WTC11 (cell line): ENCODE data around the gene DLL1. TPM values are rescaled to one million over a fixed set of nuclear protein-coding genes. Genes with fewer than 3 reads are reported as not detected.

Experiments
- ATAC-seq: fragments of 200-7000 bp; cut with Tn5 transposase; 2 replicates; pipeline ENCODE4 v1.10.0; 2021; ENCODE audit warnings: mild to moderate bottlenecking, moderate library complexity
- CTCF ChIA-PET: fragments of 300-600 bp; sonication (Branson Sonifier 250); formaldehyde crosslinking; loops from one replicate; lab custom pipeline; 2021; ENCODE audit warnings: antibody characterized with exemption; lab: Charles Lee
- POLR2A ChIA-PET: fragments of 350-600 bp; sonication (Branson Sonifier 250); formaldehyde crosslinking; loops from one replicate; lab custom pipeline; 2021; ENCODE audit warnings: antibody characterized with exemption; lab: Charles Lee
- DNase-seq: peaks from one replicate; pipeline ENCODE4 v3.0.0; 2021; ENCODE audit warnings: low spot score
- H3K27ac Mint-ChIP-seq: 2 replicates; pipeline ENCODE4 v1.8.0; 2021; ENCODE audit warnings: mixed read lengths
- H3K27me3 Mint-ChIP-seq: 2 replicates; pipeline ENCODE4 v1.8.0; 2021; ENCODE audit warnings: low read depth, mild to moderate bottlenecking, moderate library complexity, mixed read lengths
- H3K36me3 Mint-ChIP-seq: 2 replicates; pipeline ENCODE4 v1.8.0; 2021; ENCODE audit warnings: mixed read lengths
- H3K4me1 Mint-ChIP-seq: 2 replicates; pipeline ENCODE4 v1.8.0; 2022; ENCODE audit warnings: mixed read lengths
- H3K4me3 Mint-ChIP-seq: 2 replicates; pipeline ENCODE4 v1.8.0; 2021; ENCODE audit warnings: mild to moderate bottlenecking, moderate library complexity, mixed read lengths
- H3K9me3 Mint-ChIP-seq: 2 replicates; pipeline ENCODE4 v1.8.0; 2021; ENCODE audit warnings: mixed read lengths
- CREM ChIP-seq: sonication (generic); formaldehyde crosslinking; IDR thresholded peaks from 2 replicates; pipeline ENCODE4 v1.8.1; 2022; ENCODE audit warnings: mild to moderate bottlenecking, missing genetic modification reagents, moderate library complexity
- ELF4 ChIP-seq: sonication (generic); formaldehyde crosslinking; IDR thresholded peaks from 2 replicates; pipeline ENCODE4 v1.8.1; 2022; ENCODE audit warnings: low read depth, mild to moderate bottlenecking, moderate library complexity, missing genetic modification reagents
- GRHL2 ChIP-seq: fragments of 250-450 bp; sonication (Bioruptor Pico); IDR thresholded peaks from 2 replicates; pipeline ENCODE4 v1.8.0; 2022; ENCODE audit warnings: mild to moderate bottlenecking, moderate library complexity; ENCODE audit not compliant: insufficient replicate concordance, severe bottlenecking
- IRF2 ChIP-seq: sonication (generic); formaldehyde crosslinking; IDR thresholded peaks from 2 replicates; pipeline ENCODE4 v1.8.0; 2022; ENCODE audit warnings: low read depth, missing genetic modification reagents, borderline replicate concordance
- KAT7 ChIP-seq: sonication (generic); formaldehyde crosslinking; IDR thresholded peaks from 2 replicates; pipeline ENCODE4 v1.8.1; 2023; ENCODE audit warnings: missing genetic modification reagents, mild to moderate bottlenecking, borderline replicate concordance
- NFATC4 ChIP-seq: fragments of 250-450 bp; sonication (Bioruptor Pico); IDR thresholded peaks from 2 replicates; pipeline ENCODE4 v1.9.0; 2021; ENCODE audit warnings: mild to moderate bottlenecking
- NR3C1 ChIP-seq: sonication (generic); formaldehyde crosslinking; conservative IDR thresholded peaks from 2 replicates; pipeline ENCODE4 v1.8.1; 2023; ENCODE audit warnings: low read depth, mild to moderate bottlenecking, missing genetic modification reagents
- OVOL2 ChIP-seq: fragments of 250-450 bp; sonication (Bioruptor Pico); IDR thresholded peaks from 2 replicates; pipeline ENCODE4 v1.9.0; 2021; ENCODE audit warnings: mild to moderate bottlenecking, borderline replicate concordance
- RELA ChIP-seq: sonication (generic); formaldehyde crosslinking; IDR thresholded peaks from 2 replicates; pipeline ENCODE4 v1.8.1; 2022; ENCODE audit warnings: missing genetic modification reagents, mild to moderate bottlenecking, borderline replicate concordance
- RORB ChIP-seq: fragments of 250-450 bp; sonication (Bioruptor Pico); IDR thresholded peaks from 2 replicates; pipeline ENCODE4 v1.9.0; 2021; ENCODE audit warnings: mild to moderate bottlenecking
- TEAD1 ChIP-seq: sonication (generic); formaldehyde crosslinking; IDR thresholded peaks from 2 replicates; pipeline ENCODE4 v1.8.0; 2022; ENCODE audit warnings: mild to moderate bottlenecking, missing genetic modification reagents
- TP53 ChIP-seq: sonication (generic); formaldehyde crosslinking; IDR thresholded peaks from 2 replicates; pipeline ENCODE4 v1.8.1; 2023; ENCODE audit warnings: mild to moderate bottlenecking, missing genetic modification reagents
- ZNF121 ChIP-seq: sonication (generic); formaldehyde crosslinking; IDR thresholded peaks from 2 replicates; pipeline ENCODE4 v1.8.0; 2023; ENCODE audit warnings: missing genetic modification reagents
- ZNF138 ChIP-seq: sonication (generic); formaldehyde crosslinking; conservative IDR thresholded peaks from 2 replicates; pipeline ENCODE4 v1.8.1; 2022; ENCODE audit warnings: mild to moderate bottlenecking, moderate library complexity, missing genetic modification reagents
- ZNF423 ChIP-seq: fragments of 250-450 bp; sonication (Bioruptor Pico); IDR thresholded peaks from 2 replicates; pipeline ENCODE4 v2.1.2; 2022; ENCODE audit warnings: mild to moderate bottlenecking, moderate library complexity
- total RNA-seq: library from RNA; stranded (reverse); gene quantifications from 3 replicates; pipeline ENCODE4 v1.2.3, GENCODE V29; 2021
- TF ChIP-seq, protein P1 (sequence below): sonication (generic); formaldehyde crosslinking; IDR thresholded peaks from 2 replicates; pipeline ENCODE4 v1.8.1; 2023; ENCODE audit warnings: mild to moderate bottlenecking, missing genetic modification reagents, moderate library complexity
- TF ChIP-seq, protein P2 (sequence below): sonication (generic); formaldehyde crosslinking; IDR thresholded peaks from 2 replicates; pipeline ENCODE4 v1.8.1; 2023; ENCODE audit warnings: mild to moderate bottlenecking, missing genetic modification reagents
- TF ChIP-seq, protein P3 (sequence below): sonication (generic); formaldehyde crosslinking; conservative IDR thresholded peaks from 2 replicates; pipeline ENCODE4 v1.8.1; 2023; ENCODE audit warnings: mild to moderate bottlenecking, low read depth, missing genetic modification reagents, moderate library complexity
- TF ChIP-seq, protein P4 (sequence below): sonication (generic); formaldehyde crosslinking; IDR thresholded peaks from 2 replicates; pipeline ENCODE4 v1.8.0; 2022; ENCODE audit warnings: mild to moderate bottlenecking, missing genetic modification reagents
- TF ChIP-seq, protein P5 (sequence below): sonication (generic); formaldehyde crosslinking; conservative IDR thresholded peaks from 2 replicates; pipeline ENCODE4 v1.8.1; 2022; ENCODE audit warnings: mild to moderate bottlenecking, missing genetic modification reagents
- TF ChIP-seq, protein P6 (sequence below): sonication (generic); formaldehyde crosslinking; IDR thresholded peaks from 2 replicates; pipeline ENCODE4 v1.8.0; 2022; ENCODE audit warnings: mild to moderate bottlenecking, missing genetic modification reagents
- TF ChIP-seq, protein P7 (sequence below): fragments of 250-450 bp; sonication (Bioruptor Pico); IDR thresholded peaks from 2 replicates; pipeline ENCODE4 v1.9.0; 2021; ENCODE audit warnings: moderate library complexity, mild to moderate bottlenecking, inconsistent platforms, borderline replicate concordance
- TF ChIP-seq, protein P8 (sequence below): sonication (generic); formaldehyde crosslinking; IDR thresholded peaks from 2 replicates; pipeline ENCODE4 v1.8.1; 2022; ENCODE audit warnings: low read depth, missing genetic modification reagents, borderline replicate concordance

The DLL1 gene
- total RNA-seq, 1 experiment from 2014 or later = 25.3 TPM

DNA sequence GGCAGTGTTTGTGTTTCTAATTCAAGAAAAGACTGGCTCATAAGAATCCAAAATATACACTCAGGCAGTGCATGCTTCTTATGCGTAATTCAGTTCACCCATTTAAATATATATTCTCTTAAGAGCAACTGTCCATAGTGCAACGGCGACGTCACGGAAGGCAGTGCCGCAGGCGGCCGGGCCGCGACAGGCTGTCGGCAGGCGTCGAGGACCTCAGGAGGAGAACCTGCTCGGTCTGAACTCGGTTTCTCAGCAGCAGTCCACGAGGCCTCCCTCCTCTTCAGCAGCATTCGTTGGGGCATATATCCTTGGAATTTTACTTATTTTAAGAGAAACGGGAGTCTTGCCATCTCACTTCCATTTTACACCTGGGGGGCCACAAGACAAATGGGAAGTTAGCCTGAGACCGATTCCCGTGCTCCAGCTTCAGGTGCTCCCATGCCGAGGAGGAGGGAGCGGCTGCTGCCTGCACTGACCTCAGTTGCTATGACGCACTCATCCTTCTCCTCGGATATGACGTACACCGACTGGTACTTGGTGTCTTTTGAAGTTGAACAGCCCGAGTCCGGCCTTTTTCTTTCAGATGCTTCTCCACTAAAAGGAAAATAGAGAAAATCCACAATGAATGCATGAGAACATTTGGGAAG is 8.2 kb downstream of the DLL1 start (continued):
- TF ChIP-seq, protein P1, sequence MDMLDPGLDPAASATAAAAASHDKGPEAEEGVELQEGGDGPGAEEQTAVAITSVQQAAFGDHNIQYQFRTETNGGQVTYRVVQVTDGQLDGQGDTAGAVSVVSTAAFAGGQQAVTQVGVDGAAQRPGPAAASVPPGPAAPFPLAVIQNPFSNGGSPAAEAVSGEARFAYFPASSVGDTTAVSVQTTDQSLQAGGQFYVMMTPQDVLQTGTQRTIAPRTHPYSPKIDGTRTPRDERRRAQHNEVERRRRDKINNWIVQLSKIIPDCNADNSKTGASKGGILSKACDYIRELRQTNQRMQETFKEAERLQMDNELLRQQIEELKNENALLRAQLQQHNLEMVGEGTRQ (CRISPR knock-in tag) = no peak
- TF ChIP-seq, protein P2, sequence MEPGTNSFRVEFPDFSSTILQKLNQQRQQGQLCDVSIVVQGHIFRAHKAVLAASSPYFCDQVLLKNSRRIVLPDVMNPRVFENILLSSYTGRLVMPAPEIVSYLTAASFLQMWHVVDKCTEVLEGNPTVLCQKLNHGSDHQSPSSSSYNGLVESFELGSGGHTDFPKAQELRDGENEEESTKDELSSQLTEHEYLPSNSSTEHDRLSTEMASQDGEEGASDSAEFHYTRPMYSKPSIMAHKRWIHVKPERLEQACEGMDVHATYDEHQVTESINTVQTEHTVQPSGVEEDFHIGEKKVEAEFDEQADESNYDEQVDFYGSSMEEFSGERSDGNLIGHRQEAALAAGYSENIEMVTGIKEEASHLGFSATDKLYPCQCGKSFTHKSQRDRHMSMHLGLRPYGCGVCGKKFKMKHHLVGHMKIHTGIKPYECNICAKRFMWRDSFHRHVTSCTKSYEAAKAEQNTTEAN = no peak
- TF ChIP-seq, protein P3, sequence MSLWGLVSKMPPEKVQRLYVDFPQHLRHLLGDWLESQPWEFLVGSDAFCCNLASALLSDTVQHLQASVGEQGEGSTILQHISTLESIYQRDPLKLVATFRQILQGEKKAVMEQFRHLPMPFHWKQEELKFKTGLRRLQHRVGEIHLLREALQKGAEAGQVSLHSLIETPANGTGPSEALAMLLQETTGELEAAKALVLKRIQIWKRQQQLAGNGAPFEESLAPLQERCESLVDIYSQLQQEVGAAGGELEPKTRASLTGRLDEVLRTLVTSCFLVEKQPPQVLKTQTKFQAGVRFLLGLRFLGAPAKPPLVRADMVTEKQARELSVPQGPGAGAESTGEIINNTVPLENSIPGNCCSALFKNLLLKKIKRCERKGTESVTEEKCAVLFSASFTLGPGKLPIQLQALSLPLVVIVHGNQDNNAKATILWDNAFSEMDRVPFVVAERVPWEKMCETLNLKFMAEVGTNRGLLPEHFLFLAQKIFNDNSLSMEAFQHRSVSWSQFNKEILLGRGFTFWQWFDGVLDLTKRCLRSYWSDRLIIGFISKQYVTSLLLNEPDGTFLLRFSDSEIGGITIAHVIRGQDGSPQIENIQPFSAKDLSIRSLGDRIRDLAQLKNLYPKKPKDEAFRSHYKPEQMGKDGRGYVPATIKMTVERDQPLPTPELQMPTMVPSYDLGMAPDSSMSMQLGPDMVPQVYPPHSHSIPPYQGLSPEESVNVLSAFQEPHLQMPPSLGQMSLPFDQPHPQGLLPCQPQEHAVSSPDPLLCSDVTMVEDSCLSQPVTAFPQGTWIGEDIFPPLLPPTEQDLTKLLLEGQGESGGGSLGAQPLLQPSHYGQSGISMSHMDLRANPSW (CRISPR knock-in tag) = no peak
- TF ChIP-seq, all 79 proteins: peak for 0

DNA sequence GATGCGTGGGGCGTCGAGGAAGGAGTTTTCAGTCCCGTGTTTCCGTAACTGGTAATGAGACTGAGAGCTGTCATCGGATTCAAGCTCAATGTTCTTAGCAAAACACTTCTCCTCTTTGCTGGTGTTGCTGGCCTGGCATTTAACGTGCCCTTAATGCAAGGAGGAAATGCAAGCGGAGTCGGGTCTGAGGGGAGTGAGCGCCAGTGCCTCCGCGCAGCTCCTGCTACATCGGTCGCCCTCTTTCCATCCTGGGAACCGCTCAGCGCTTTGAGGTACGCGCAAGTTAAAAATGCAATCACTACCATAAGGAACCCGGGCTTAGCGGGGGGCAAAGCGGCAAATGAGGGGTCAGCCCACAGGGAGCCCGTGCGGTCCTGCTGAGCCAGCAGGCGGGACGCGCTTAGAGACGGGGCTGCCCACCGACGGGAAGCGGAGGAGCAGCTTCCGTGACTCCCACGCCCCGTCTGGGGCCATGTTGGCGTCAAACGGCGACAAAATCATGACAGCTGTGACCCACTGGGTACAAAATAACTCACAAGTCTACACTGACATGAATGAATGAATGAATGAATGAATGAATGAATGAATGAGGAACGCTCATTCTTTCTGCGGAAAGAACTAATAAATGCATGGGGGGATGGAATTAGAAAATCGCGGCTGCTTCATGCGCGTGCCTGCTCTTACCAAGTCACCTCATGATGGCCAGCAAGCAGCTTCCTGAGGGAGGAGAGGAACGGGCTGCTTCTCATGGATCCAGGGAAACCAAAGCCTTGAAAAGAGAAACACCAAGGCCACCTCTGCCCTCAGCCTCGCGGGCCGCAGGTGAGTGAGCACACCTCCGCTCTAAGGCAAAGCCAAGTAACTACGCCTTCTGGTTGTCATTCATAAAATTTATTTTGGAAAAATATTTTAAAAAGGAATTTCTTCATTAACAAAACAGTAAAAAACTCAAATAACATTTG is 9.3 kb downstream of the DLL1 start:
- CTCF ChIA-PET = interaction anchor here (1.4 to 1.7 kb wide), 2 partner anchors 9 to 11 kb away, joined by 3 to 6 read pairs; partner anchors contain the start of gene DLL1
- H3K36me3 Mint-ChIP-seq = peaks cover 18% of the 10 kb centered on the region
- H3K4me1 Mint-ChIP-seq = peaks cover 31% of the 10 kb centered on the region
- H3K27me3 Mint-ChIP-seq = peaks cover 79% of the 10 kb centered on the region
- DNase-seq (no peak), ATAC-seq (no peak)
- no peak for TF ChIP-seq RORB (CRISPR knock-in tag)
- no peak for TF ChIP-seq IRF2 (CRISPR knock-in tag)
- TF ChIP-seq, protein P4, sequence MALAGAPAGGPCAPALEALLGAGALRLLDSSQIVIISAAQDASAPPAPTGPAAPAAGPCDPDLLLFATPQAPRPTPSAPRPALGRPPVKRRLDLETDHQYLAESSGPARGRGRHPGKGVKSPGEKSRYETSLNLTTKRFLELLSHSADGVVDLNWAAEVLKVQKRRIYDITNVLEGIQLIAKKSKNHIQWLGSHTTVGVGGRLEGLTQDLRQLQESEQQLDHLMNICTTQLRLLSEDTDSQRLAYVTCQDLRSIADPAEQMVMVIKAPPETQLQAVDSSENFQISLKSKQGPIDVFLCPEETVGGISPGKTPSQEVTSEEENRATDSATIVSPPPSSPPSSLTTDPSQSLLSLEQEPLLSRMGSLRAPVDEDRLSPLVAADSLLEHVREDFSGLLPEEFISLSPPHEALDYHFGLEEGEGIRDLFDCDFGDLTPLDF (CRISPR knock-in tag) = no peak
- TF ChIP-seq CREM (CRISPR knock-in tag) = no peak
- no peak for TF ChIP-seq ZNF138
- TF ChIP-seq, protein P5, sequence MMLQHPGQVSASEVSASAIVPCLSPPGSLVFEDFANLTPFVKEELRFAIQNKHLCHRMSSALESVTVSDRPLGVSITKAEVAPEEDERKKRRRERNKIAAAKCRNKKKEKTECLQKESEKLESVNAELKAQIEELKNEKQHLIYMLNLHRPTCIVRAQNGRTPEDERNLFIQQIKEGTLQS (CRISPR knock-in tag) = no peak
- no peak for TF ChIP-seq RELA
- TF ChIP-seq, protein P6, sequence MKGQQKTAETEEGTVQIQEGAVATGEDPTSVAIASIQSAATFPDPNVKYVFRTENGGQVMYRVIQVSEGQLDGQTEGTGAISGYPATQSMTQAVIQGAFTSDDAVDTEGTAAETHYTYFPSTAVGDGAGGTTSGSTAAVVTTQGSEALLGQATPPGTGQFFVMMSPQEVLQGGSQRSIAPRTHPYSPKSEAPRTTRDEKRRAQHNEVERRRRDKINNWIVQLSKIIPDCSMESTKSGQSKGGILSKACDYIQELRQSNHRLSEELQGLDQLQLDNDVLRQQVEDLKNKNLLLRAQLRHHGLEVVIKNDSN (CRISPR knock-in tag) = no peak
- no peak for TF ChIP-seq TP53 (CRISPR knock-in tag)
- TF ChIP-seq TEAD1 (CRISPR knock-in tag) = no peak
- TF ChIP-seq KAT7 (CRISPR knock-in tag) = no peak
- TF ChIP-seq GRHL2 (CRISPR knock-in tag) = no peak
- no peak for TF ChIP-seq ZNF121 (CRISPR knock-in tag)
- TF ChIP-seq NFATC4 (CRISPR knock-in tag) = no peak
- TF ChIP-seq NR3C1 (CRISPR knock-in tag) = no peak
- no peak for TF ChIP-seq ELF4 (CRISPR knock-in tag)
- TF ChIP-seq, protein P7, sequence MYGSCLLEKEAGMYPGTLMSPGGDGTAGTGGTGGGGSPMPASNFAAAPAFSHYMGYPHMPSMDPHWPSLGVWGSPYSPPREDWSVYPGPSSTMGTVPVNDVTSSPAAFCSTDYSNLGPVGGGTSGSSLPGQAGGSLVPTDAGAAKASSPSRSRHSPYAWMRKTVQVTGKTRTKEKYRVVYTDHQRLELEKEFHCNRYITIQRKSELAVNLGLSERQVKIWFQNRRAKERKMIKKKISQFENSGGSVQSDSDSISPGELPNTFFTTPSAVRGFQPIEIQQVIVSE (CRISPR knock-in tag) = no peak
- no peak for TF ChIP-seq ZNF423
- TF ChIP-seq, protein P8, sequence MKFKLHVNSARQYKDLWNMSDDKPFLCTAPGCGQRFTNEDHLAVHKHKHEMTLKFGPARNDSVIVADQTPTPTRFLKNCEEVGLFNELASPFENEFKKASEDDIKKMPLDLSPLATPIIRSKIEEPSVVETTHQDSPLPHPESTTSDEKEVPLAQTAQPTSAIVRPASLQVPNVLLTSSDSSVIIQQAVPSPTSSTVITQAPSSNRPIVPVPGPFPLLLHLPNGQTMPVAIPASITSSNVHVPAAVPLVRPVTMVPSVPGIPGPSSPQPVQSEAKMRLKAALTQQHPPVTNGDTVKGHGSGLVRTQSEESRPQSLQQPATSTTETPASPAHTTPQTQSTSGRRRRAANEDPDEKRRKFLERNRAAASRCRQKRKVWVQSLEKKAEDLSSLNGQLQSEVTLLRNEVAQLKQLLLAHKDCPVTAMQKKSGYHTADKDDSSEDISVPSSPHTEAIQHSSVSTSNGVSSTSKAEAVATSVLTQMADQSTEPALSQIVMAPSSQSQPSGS (CRISPR knock-in tag) = no peak
- no peak for TF ChIP-seq OVOL2
- peak overlapping the region; percentile 20 for H3K4me3 Mint-ChIP-seq
- POLR2A ChIA-PET = no interaction called here
- H3K9me3 Mint-ChIP-seq = no peaks in the 10 kb centered on the region
- no peak overlapping the region for H3K27ac Mint-ChIP-seq
